ENCODE measurements around the gene LEMD2. TPM values are rescaled to one million over a fixed set of nuclear protein-coding genes. Genes with fewer than 3 reads are reported as not detected.

LEMD2 gene
- total RNA-seq, 1 experiment from 2014 or later, result 43.9 TPM

GRCh38 chr6:33749401-33749800 is 39.5 kb downstream of the LEMD2 start:
- ATAC-seq, result no peak
- intact Hi-C loops (cut with micrococcal nuclease), result no loop called here
- RAD21 ChIA-PET (ENCODE audit: low non-redundant PET in 1 of 2, low total read pairs in 2 of 2, uncharacterized antibody in 2 of 2, unreplicated experiment in 2 of 2), result no interaction called here
- Histone ChIP-seq H3K4me1 (ENCODE audit: control insufficient read depth in 1 of 2, insufficient read depth in 2 of 2, low read length in 2 of 2) (peaks cover 9 to 13% of the 10 kb centered on the region in 2 experiments; a peak in 3 of 4 replicates), H4K20me1 (ENCODE audit: insufficient read depth) (no peaks in the 10 kb centered on the region), H3K9me3 (ENCODE audit: control insufficient read depth in 1 of 2, insufficient read depth in 1 of 2, low read depth in 1 of 2, low read length in 2 of 2) (no peaks in the 10 kb centered on the region), H2AFZ (ENCODE audit: low read depth, low read length, poor library complexity, severe bottlenecking) (no peak overlapping the region), H3K27ac (ENCODE audit: low read depth, low read length) (no peak overlapping the region), H3K9me2 (ENCODE audit: insufficient read depth) (no peaks in the 10 kb centered on the region), H3K79me2 (ENCODE audit: insufficient read depth, low read length) (no peaks in the 10 kb centered on the region), H3K27me3 (ENCODE audit: insufficient read depth, low read length) (no peaks in the 10 kb centered on the region), H3K4me2 (ENCODE audit: low read length) (no peak overlapping the region), H3K4me3 (replicated peaks in 1 of 2; ENCODE audit: low read depth in 1 of 2, low read length in 2 of 2) (no peak overlapping the region), H3K9ac (ENCODE audit: low read length) (no peak overlapping the region), H3K36me3 (ENCODE audit: control insufficient read depth in 1 of 2, insufficient read depth in 2 of 2, low read length in 2 of 2) (no peaks in the 10 kb centered on the region)
- BruUV-seq (replicated peaks), result no TSS peak
- no peak for DNase-seq (ENCODE audit: low read depth, low spot score)
- POLR2A ChIA-PET, result interaction anchor here (1.6 kb wide), 1 partner anchor 10 kb away, joined by 4 read pairs; no protein-coding TSS in a partner anchor
- CTCF ChIA-PET, result no interaction called here
- no peak for TF ChIP-seq ZFX (IDR thresholded peaks at IDR 0.05)
- TF ChIP-seq JUND (IDR thresholded peaks at IDR 0.05), result no peak
- no peak for TF ChIP-seq YY1 (IDR thresholded peaks at IDR 0.05; ENCODE audit: extremely low read depth, insufficient replicate concordance, low read depth, low read length)
- TF ChIP-seq CEBPB (IDR thresholded peaks at IDR 0.05; ENCODE audit: low read depth), result no peak
- no peak for TF ChIP-seq SP1 (IDR thresholded peaks at IDR 0.05; ENCODE audit: low read depth)
- TF ChIP-seq FOSL1 (IDR thresholded peaks at IDR 0.05; ENCODE audit: low read depth), result no peak
- no peak for TF ChIP-seq TCF7L2 (IDR thresholded peaks at IDR 0.05; ENCODE audit: borderline replicate concordance, extremely low read depth, insufficient read depth, insufficient read length)
- TF ChIP-seq CTCF (IDR thresholded peaks at IDR 0.05 in 2 of 3, conservative IDR thresholded peaks at IDR 0.05 in 1 of 3; ENCODE audit: borderline replicate concordance in 1 of 3, insufficient read depth in 1 of 3, low read depth in 2 of 3, low read length in 2 of 3), result no peak
- no peak for TF ChIP-seq EZH2phosphoT487 (IDR thresholded peaks at IDR 0.05; ENCODE audit: borderline replicate concordance)
- TF ChIP-seq POLR2AphosphoS5 (IDR thresholded peaks at IDR 0.05; ENCODE audit: low read depth, low read length), result no peak
- no peak for TF ChIP-seq RAD21 (IDR thresholded peaks at IDR 0.05; ENCODE audit: low read depth)
- TF ChIP-seq REST (IDR thresholded peaks at IDR 0.05; ENCODE audit: low read depth), result no peak
- TF ChIP-seq EGR1 (IDR thresholded peaks at IDR 0.05; ENCODE audit: low read depth), result no peak
- no peak for TF ChIP-seq CBX3 (IDR thresholded peaks at IDR 0.05; ENCODE audit: low read depth)
- TF ChIP-seq ZBTB33 (IDR thresholded peaks at IDR 0.05; ENCODE audit: extremely low read depth, insufficient replicate concordance, low read length), result no peak
